ENCODE results near the gene DBF4B.
A peak's percentile ranks its signal among the peaks of the same experiment; 100 is the strongest.

The DBF4B gene

GRCh38 chr17:44760474-44761308 lies 52.2 kb downstream of the DBF4B start:
- no peak for DNase-seq

DNA sequence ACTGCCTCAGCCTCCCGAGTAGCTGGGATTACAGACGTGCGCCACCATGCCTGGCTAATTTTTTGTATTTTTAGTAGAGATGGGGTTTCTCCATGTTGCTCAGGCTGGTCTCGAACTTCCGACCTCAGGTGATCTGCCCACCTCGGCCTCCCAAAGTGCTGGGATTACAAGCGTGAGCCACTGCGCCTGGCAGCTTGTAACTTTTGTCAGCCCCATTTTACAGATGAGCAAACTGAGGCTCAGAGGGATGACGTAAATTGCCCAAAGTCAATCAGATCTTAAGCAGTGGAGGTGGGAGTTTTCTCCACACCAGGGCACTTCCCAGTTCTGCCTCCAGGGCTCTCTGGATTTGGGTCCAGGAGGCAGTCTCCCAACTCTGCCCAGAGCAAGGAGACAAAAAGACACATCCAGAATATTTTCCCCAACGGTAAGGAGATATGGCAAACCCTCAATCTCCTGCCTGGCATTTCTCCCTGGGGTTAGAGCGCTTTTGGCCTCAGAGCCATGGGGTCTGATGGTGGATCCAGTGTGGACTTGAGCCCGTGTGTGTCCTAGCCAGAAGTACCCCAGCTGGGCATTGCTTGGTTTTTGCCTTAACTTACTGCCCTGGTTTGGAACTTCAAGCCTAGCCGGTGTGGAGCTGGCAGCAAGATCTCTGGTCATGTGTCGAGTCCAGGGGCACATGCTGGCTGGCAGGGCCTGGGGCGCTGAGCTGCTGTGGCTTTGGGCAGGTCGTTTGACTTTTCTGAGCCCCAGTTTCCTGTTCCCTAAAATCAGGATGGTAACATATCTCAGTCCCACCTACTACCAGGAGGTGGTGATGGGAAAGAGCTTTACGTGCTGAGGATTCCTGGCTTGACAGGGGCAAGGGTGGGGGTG lies 53.7 kb downstream of the DBF4B start:
- DNase-seq = no peak

DNA sequence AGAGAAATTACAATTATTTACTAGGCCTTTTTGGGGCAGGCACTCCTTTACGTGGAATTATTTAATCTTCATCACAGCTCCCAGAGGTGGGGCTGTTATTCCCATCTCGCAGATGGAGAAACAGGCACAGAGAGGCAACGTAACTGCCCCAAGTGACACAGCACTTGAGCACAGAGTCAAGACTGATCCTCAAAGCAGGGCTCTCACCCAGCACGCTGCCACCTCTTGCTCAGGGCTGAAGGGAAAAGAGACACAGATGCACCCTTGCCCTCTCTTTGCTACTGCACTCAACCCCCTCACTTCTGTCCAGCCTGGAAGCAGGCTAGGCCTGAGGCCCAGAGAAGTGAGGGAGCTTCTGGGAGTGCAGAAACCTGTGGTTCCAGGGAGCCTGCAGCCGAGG lies 54.7 kb downstream of the DBF4B start:
- DNase-seq = no peak

DNA sequence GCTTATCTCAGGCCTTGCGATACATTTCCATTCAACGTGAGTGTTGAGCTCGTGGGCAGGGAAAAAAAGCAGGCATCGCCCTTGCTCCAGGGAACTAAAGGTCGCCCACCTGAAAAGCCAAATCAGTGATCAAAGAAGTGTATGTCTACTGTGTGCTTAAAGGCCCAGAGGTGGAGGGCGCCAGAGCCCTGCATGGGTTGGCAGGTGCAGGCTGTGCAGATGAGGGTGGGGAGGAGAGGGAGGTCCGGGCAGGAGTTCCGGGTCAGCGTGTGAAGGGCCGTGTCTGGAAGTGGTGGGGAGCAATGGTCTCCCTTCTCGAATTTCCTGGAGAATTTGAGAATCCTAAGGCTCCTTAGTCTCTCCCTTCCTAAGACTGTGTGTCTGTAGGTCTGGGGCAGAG lies 57.5 kb downstream of the DBF4B start:
- DNase-seq = no peak

- peak in 1 of 2 donors; percentile 21 for DNase-seq
Observed at GRCh38 chr17:44766409-44767038, 58.1 kb downstream of the DBF4B start.

DNA sequence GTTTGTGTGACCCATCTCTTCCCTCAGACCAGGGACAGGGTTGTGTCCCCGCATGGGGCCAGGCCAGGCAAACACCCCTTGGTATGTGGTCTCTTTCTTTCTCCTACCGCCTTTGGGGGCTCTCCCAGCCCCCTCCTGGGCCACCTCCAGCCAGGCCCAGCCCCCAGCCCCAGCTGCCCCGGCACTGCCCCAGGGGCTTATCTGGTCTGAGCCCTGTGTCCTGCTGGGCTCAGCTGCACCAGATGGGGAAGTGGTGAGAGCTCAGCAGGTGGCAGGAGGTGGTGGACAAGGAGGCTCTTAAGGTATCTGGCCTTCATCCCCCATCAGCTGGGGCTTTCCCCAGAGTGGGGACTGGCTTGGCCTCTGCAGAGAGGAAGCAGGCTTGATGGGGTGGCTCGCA lies 59.0 kb downstream of the DBF4B start:
- no peak for DNase-seq

GRCh38 chr17:44768505-44769142 lies 60.2 kb downstream of the DBF4B start:
- no peak for DNase-seq

GRCh38 chr17:44769230-44769629 lies 60.8 kb downstream of the DBF4B start:
- DNase-seq = no peak

DNA sequence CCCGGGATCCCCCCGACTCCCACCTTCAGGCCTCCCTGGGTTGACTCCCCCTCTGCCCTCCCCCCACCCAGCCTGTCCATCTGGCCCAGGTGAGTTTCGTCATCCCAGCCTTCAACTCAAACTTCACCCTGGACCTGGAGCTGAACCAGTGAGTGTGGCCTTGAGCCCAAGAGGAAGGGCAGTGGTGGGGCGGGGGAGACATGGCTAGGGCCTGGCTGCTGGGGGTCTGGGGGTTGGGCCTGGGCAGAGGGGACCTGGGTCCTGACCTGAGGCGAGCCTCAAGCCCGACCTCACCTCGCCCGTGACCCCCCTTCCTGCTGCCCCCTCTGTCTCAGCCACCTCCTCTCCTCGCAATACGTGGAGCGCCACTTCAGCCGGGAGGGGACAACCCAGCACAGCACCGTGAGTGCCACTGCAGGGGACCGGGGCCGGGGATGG lies 61.2 kb downstream of the DBF4B start:
- no peak for DNase-seq

GRCh38 chr17:44770166-44770925 lies 61.9 kb downstream of the DBF4B start:
- no peak for DNase-seq

DNA sequence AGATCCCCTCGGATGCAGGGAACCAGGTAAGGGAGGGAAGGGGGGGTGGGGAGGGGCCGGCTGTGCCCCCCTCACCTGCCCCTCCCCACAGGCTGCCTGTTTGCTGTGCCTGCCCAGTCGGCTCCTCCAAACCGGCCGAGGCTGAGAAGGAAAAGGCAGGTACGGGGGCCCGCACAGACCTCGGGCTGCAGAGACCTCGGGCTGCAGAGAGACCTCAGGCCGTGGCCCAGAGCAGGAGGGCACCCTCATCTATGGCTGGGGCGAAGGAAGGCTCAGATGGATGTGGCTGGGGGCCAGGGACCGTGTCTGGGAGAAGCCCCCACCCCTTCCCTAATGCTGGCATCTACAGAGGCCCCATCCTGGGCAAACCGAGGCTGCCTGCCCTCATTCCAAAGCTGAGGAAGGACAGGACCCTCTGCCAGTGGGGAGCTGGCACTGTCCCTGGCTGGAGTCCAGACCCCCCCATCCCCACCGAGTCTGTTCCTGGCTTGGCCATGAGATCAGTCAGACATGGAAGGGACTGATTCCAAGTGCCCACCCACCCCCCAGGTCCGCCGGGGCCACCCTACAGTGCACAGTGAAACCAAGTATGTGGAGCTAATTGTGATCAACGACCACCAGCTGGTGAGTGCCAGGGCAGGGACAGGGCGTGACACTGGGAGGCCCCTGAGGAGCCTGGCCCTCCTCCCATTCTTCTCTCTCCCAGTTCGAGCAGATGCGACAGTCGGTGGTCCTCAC lies 64.0 kb downstream of the DBF4B start:
- no peak for DNase-seq

DNA sequence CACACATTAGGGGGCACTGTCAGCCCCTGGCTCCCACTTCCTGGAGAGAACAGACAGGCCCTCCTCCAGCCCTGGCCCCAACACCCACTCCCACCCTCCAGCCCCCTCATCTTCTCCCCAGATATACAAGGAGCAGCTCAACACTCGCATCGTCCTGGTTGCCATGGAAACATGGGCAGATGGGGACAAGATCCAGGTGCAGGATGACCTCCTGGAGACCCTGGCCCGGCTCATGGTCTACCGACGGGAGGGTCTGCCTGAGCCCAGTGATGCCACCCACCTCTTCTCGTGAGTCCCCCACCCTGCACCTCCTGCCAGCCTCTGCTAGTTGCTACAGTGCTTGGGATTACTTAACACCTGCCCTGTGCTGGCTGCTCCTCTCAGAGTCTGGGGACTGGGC lies 64.7 kb downstream of the DBF4B start:
- no peak for DNase-seq

GRCh38 chr17:44774271-44775135 lies 66.0 kb downstream of the DBF4B start:
- DNase-seq = peak; percentile 50 to 69

DNA sequence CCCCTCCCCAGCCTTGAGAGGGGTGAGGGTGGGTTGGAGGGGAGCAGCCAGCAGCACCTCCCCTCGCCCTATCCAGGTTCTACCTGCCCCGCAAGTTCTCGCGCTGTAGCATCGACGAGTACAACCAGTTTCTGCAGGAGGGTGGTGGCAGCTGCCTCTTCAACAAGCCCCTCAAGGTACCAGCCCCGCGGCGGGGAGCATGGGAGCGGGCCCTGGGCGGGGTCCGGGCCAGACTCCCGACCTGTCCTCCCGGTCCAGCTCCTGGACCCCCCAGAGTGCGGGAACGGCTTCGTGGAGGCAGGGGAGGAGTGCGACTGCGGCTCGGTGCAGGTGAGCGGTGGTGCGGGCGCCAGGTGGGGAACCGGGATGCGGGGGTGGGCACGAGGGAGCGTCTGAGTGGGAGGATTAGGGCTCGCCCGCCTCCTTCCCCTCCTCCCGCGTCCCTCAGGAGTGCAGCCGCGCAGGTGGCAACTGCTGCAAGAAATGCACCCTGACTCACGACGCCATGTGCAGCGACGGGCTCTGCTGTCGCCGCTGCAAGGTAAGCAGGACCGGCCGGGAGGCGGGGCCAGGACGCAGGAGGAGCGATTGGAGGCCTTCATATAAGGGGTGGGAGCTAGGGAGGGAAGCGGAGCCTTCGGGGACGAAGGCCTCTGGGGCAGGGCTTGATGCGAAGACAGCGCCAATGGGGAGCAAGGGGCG lies 66.8 kb downstream of the DBF4B start:
- DNase-seq = peak in 1 of 2 donors; percentile 95

- DNase-seq = peak in 1 of 2 donors; percentile 93
Observed at GRCh38 chr17:44775838-44776621, 67.6 kb downstream of the DBF4B start.

DNA sequence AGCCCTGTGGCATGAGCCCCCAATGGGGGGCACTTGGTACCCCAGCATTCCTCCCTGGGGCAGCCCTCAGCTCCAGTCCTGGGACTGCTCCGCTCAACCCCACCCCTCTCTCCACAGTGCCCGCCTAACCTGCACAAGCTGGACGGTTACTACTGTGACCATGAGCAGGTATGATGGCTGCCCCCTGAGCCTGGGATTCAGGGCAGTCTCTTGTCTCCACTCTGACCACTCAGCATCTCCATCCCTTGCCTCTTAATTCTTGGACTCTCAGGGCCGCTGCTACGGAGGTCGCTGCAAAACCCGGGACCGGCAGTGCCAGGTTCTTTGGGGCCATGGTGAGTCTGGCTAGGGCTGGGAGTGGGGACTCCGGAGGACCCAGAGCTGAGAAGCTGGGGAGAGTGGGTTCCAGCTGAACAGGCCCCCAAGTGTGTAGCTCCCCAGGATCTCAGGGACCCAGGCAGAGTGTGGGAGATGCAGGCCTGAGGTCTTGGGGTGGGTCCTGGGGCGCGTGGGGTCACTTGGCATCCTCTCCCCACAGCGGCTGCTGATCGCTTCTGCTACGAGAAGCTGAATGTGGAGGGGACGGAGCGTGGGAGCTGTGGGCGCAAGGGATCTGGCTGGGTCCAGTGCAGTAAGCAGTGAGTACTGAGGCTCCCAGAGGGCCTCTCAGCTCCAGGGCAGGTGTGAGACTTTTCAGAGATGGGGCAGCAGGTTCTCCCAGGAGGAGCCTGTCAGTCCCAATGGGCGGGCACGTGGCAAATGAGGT lies 68.3 kb downstream of the DBF4B start:
- no peak for DNase-seq

- no peak for DNase-seq
Observed at GRCh38 chr17:44777394-44778348, 69.2 kb downstream of the DBF4B start.
